ENCODE data around the gene ANAPC1. TPM values are rescaled to one million over a fixed set of nuclear protein-coding genes. Genes with fewer than 3 reads are reported as not detected.
"Not testable (repeated sequence)": the region's sequence is repeated elsewhere in the genome, so short reads cannot be mapped to it uniquely, and the experiment has no call there.

ANAPC1 gene, protein sequence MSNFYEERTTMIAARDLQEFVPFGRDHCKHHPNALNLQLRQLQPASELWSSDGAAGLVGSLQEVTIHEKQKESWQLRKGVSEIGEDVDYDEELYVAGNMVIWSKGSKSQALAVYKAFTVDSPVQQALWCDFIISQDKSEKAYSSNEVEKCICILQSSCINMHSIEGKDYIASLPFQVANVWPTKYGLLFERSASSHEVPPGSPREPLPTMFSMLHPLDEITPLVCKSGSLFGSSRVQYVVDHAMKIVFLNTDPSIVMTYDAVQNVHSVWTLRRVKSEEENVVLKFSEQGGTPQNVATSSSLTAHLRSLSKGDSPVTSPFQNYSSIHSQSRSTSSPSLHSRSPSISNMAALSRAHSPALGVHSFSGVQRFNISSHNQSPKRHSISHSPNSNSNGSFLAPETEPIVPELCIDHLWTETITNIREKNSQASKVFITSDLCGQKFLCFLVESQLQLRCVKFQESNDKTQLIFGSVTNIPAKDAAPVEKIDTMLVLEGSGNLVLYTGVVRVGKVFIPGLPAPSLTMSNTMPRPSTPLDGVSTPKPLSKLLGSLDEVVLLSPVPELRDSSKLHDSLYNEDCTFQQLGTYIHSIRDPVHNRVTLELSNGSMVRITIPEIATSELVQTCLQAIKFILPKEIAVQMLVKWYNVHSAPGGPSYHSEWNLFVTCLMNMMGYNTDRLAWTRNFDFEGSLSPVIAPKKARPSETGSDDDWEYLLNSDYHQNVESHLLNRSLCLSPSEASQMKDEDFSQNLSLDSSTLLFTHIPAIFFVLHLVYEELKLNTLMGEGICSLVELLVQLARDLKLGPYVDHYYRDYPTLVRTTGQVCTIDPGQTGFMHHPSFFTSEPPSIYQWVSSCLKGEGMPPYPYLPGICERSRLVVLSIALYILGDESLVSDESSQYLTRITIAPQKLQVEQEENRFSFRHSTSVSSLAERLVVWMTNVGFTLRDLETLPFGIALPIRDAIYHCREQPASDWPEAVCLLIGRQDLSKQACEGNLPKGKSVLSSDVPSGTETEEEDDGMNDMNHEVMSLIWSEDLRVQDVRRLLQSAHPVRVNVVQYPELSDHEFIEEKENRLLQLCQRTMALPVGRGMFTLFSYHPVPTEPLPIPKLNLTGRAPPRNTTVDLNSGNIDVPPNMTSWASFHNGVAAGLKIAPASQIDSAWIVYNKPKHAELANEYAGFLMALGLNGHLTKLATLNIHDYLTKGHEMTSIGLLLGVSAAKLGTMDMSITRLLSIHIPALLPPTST (N-terminal part only)
- total RNA-seq: 10 to 100 TPM; 15.7 to 19.3 TPM
- long read RNA-seq, full-length matches to known transcripts: 2 of 4 reads
- long read RNA-seq, partial matches to known transcripts: 1 of 4 reads
- long read RNA-seq, other reads (novel, unspliced or antisense): 1 of 4 reads

- ATAC-seq: peak; percentile 98
- intact Hi-C loops (cut with DNase I): no loop called here
- DNase-seq: peak; percentile 88
Measured at GRCh38 chr2:111883661-111884591, at the start of gene ANAPC1. Gene ANAPC1 (minus strand): TSS chr2:111884193. CDS start chr2:111880825, 3,368 bp downstream.

DNA sequence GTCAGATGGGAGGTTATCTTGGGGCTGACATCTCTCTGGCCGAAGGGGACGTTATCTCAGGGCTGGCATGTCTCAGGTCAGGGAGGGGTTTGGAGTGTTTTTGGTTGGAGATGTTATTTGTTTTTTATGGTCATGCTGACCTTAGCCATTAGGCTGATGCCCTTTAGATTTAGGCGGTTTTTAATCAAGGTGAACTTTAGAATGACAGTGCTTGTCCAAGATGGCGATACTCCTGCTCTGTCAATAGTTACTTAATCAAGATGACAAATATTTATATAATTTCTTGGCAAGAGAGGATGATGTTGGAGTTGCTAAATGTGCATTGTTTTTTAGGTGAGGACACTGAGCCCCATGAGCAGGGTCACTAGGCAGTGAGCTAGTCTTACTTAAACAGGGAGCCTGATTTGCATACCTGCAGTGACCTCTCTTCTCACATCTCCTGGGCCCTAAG, 48.9 kb upstream of the ANAPC1 start:
- ATAC-seq: no peak
- DNase-seq: no peak
- intact Hi-C loops (cut with DNase I): no loop called here

- DNase-seq (no peak), ATAC-seq (no peak)
- intact Hi-C loops (cut with DNase I): no loop called here
Measured at GRCh38 chr2:111930875-111931274, 46.9 kb upstream of the ANAPC1 start.

GRCh38 chr2:111930409-111930808, 46.4 kb upstream of the ANAPC1 start:
- no peak for ATAC-seq
- no peak for DNase-seq
- intact Hi-C loops (cut with DNase I): no loop called here

GRCh38 chr2:111927723-111928122, 43.7 kb upstream of the ANAPC1 start:
- intact Hi-C loops (cut with DNase I): no loop called here
- no peak for DNase-seq
- ATAC-seq: no peak

- no peak for ATAC-seq
- intact Hi-C loops (cut with DNase I): no loop called here
- DNase-seq: no peak
Measured at GRCh38 chr2:111924617-111925107, 40.7 kb upstream of the ANAPC1 start.

DNA sequence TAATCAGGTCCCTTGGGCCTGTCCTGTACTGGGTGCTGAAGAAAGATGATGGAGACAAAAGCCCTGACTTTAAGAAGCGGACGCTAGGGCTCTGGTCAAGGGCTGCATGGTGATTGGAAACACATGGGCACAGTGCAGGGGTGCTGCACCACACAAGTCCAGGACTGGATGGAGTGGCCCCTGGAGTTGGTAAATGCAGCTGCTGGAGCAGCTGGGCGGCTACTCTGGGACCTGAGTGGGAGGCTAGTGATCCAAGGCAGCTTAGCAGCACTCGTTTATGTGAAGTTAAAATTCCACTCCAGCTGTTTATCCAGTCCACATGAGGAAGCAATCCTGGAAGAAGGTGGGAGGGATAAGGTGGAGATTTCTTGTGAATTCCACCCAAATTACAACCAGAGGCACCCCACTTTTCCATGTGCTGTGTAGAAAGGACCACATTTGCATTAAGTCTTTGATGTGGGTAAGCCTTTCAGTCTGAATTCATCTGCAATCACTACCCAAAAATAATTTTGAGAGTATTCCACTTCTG, 39.3 kb upstream of the ANAPC1 start:
- DNase-seq (no peak), ATAC-seq (peak in 1 of 2 donors; percentile 57)
- intact Hi-C loops (cut with DNase I): no loop called here

DNA sequence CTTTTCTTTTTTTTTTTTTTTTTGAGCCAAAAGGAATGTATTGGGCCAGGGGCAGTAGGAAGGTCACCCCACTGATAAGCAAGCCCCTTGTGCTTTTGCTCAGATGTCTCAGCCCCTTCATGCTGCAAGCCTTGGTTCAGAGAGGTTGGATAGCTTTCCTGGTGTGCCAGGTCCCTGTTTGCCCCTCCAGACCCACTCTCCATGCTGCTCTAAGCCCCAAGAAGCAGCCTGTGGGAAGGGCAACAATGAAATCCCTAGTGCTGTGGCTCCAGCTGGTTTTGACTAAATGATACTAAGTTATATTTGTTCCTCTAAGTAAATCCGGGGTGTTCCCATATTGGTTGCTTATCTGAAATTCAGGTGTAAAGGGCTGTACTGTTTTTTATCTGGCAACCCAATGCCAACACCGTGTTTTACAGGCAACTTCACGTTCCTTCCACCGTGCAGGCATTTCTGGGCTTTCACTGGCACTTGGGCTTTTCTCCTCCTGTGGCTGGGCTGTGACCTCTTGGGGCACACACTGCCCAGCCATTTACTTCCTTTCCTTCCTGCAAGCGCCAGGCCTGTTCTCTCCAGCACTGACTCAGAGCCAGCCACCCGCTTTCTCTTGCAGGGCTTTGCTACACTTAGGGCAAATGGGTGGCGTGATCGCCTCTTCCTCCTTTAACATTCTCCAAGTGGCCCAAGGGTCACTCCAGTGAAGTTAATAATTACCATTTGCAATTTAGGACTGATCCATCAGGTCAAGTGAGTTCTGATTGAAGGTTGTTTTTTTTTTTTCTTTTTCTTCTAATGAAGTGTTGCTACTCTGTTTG, 36.0 kb upstream of the ANAPC1 start:
- intact Hi-C loops (cut with DNase I): no loop called here
- peak; percentile 76 to 82 for ATAC-seq
- peak; percentile 52 for DNase-seq

GRCh38 chr2:111919365-111919764, 35.4 kb upstream of the ANAPC1 start:
- intact Hi-C loops (cut with DNase I): no loop called here
- ATAC-seq: no peak
- DNase-seq: no peak

DNA sequence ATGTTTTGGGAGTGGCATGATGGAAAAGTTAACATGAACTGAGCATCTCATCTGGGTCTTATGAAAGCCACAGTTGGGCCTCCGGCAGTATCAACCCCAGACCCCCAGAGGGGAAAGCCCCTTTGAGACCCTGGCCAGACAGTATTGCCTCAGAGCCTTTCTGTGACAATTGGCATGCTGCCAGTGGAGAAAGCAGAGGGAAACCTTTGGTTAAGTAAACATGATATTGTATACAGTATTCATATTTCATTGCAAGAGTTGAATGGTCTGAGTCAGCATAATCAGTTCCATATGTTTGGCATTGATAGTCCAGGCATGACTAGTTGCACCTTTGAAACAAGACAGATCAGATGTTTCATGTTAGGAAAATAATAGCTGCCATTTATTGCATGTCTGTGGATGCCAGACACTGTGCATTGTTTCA, 34.4 kb upstream of the ANAPC1 start:
- DNase-seq: no peak

GRCh38 chr2:111917106-111917505, 33.1 kb upstream of the ANAPC1 start:
- intact Hi-C loops (cut with DNase I): no loop called here
- DNase-seq (no peak), ATAC-seq (no peak)

More for the DNA sequence above, 34.4 kb upstream of the ANAPC1 start:
- intact Hi-C loops (cut with DNase I): no loop called here
- ATAC-seq: no peak

GRCh38 chr2:111912547-111912946, 28.6 kb upstream of the ANAPC1 start:
- DNase-seq: no peak
- ATAC-seq: peak; percentile 30 to 52
- intact Hi-C loops (cut with DNase I): no loop called here

DNA sequence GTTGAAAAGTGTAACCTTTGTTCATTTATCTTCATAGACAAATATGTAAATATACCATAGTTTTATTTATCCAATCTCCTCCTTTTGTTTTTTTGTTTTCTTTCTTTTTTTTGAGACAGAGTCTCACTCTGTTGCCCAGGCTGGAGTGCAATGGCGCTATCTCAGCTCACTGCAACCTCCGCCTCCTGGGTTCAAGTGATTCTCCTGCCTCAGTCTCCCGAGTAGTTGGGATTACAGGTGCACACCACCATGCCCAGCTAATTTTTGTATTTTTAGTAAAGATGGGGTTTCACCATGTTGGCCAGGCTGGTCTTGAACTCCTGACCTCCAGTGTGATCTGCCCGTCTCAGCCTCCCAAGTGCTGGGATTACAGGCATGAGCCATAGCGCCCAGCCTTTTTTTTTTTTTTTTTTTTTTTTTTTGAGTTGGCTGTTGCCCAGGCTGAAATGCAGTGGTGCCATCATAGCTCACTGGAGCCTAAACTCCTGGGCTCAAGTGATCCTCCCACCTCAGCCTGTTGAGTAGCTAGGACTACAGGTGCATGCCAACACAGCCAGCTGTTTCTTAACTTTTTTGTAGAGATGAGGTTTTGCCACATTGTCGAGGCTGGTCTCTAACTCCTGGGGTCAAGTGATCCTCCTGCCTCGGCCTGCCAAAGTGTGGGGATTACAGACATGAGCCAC, 27.4 kb upstream of the ANAPC1 start:
- intact Hi-C loops (cut with DNase I); ATAC-seq; DNase-seq: not testable (repeated sequence)

DNA sequence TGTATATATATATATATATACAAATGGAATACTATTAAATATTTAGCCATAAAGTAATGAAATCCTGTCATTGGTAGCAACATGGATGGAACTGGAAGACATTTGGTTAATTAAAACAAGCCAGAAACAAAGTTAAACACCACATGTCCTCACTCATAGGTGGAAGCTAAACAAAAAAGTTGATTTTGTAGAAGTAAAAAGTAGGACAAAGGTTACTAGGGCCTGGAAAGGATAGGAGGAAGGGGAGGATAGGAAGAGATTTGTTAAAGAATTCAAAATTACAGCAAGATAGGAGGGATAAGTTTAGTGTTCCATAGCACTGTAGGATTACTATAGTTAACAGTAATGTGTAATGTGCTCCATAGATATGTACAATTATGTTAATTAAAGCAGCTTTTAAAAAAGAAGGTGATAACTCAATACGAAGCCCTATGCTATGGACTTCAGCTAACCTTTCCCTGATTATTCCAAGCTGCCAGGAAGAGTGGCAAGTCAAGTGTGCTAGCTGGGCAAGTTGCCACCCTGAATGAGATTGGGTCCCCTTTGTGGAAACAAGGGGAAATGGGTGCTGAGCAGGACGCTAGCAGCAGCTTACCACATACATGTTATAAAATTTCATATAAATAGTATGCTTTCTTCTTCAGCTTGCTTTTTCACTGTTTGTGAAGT, 26.8 kb upstream of the ANAPC1 start:
- intact Hi-C loops (cut with DNase I): no loop called here
- DNase-seq (peak; percentile 41), ATAC-seq (no peak)

DNA sequence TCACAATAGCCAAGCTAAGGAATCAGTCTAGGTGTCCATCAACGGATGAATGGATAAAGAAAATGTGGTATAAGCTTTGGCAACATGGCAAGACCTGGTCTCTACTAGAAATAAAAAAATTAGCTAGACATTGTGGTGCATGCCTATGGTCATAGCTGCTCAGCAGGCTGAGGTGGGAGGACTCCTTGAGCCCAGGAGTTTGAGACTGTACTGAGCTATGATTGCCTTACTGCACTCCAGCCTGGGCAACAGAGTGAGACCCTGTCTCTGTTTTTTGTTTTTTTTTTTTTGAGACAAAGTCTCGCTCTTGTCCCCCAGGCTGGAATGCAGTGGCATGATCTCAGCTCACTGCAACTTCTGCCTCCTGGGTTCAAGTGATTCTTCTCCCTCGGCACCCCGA, 26.0 kb upstream of the ANAPC1 start:
- not testable (repeated sequence) for ATAC-seq, DNase-seq
- intact Hi-C loops (cut with DNase I): loop anchor here in 1 of 2 donors (10.0 kb wide), 1 partner anchor 65 kb away; no protein-coding TSS in a partner anchor
